ENCODE measurements around the gene SMIM45.

The SMIM45 gene

GRCh38 chr22:41917375-41917902, 34.5 kb upstream of the SMIM45 start:
- no peak for DNase-seq (ENCODE audit: low read depth)
- no peak overlapping the region for H3K4me3 ChIP-seq (ENCODE audit: low read depth, low read length)
- TF ChIP-seq CTCF (conservative IDR thresholded peaks at IDR 0.05; ENCODE audit: low read depth, low read length) = no peak

- no peak overlapping the region for H3K4me3 ChIP-seq (ENCODE audit: low read depth, low read length)
- TF ChIP-seq CTCF (conservative IDR thresholded peaks at IDR 0.05; ENCODE audit: low read depth, low read length) = no peak
- peak; percentile 1 for DNase-seq (ENCODE audit: low read depth)
Observed at GRCh38 chr22:41917903-41918791, 33.8 kb upstream of the SMIM45 start.

GRCh38 chr22:41919357-41920224, 32.4 kb upstream of the SMIM45 start:
- TF ChIP-seq CTCF (conservative IDR thresholded peaks at IDR 0.05; ENCODE audit: low read depth, low read length) = no peak
- DNase-seq (ENCODE audit: low read depth) = no peak
- peak overlapping the region; percentile 54 for H3K4me3 ChIP-seq (ENCODE audit: low read depth, low read length)

GRCh38 chr22:41920271-41920976, 31.5 kb upstream of the SMIM45 start:
- H3K4me3 ChIP-seq (ENCODE audit: low read depth, low read length) = no peak overlapping the region
- TF ChIP-seq CTCF (conservative IDR thresholded peaks at IDR 0.05; ENCODE audit: low read depth, low read length) = no peak
- DNase-seq (ENCODE audit: low read depth) = no peak

- H3K4me3 ChIP-seq (ENCODE audit: low read depth, low read length) = no peak overlapping the region
- no peak for TF ChIP-seq CTCF (conservative IDR thresholded peaks at IDR 0.05; ENCODE audit: low read depth, low read length)
- no peak for DNase-seq (ENCODE audit: low read depth)
Observed at GRCh38 chr22:41922328-41922727, 29.6 kb upstream of the SMIM45 start.

- no peak overlapping the region for H3K4me3 ChIP-seq (ENCODE audit: low read depth, low read length)
- no peak for TF ChIP-seq CTCF (conservative IDR thresholded peaks at IDR 0.05; ENCODE audit: low read depth, low read length)
- no peak for DNase-seq (ENCODE audit: low read depth)
Observed at GRCh38 chr22:41922940-41923594, 28.9 kb upstream of the SMIM45 start.

All from epithelial cell of proximal tubule (primary cell).